ENCODE measurements around the gene TRIM29.

GRCh38 chr11:120073196-120073595 lies 64.7 kb downstream of the TRIM29 start:
- TF ChIP-seq POLR2A (IDR thresholded peaks at IDR 0.05) (no peak), CTCF (IDR thresholded peaks at IDR 0.05) (no peak)
